Trophoblast cell (in vitro differentiated cells and primary cell): ENCODE measurements around the gene MRTFB.

Experiments used
- DNase-seq, 2 donors: peaks; one replicate each; pipeline ENCODE4 v3.0.0-alpha.2; 2016
- H2AFZ ChIP-seq: 2 replicates; pipeline ENCODE4 v1.6.1; 2013; ENCODE audit warnings: low read length, moderate library complexity, mild to moderate bottlenecking; ENCODE audit not compliant: insufficient read depth, poor library complexity
- H2AK5ac ChIP-seq: 2 replicates; pipeline ENCODE4 v1.6.1; 2013; ENCODE audit warnings: mild to moderate bottlenecking, low read length
- H2BK120ac ChIP-seq: 2 replicates; pipeline ENCODE4 v1.6.1; 2013; ENCODE audit warnings: low read length, mild to moderate bottlenecking, moderate library complexity; ENCODE audit not compliant: insufficient read depth, poor library complexity
- H2BK12ac ChIP-seq: 2 replicates; pipeline ENCODE4 v1.6.1; 2013; ENCODE audit warnings: mild to moderate bottlenecking, low read length, moderate library complexity
- H2BK5ac ChIP-seq: 2 replicates; pipeline ENCODE4 v1.6.1; 2013; ENCODE audit warnings: low read length, low read depth, moderate library complexity, mild to moderate bottlenecking; ENCODE audit not compliant: poor library complexity
- H3K14ac ChIP-seq: 2 replicates; pipeline ENCODE4 v1.6.1; 2013; ENCODE audit warnings: mild to moderate bottlenecking, low read length
- H3K18ac ChIP-seq: 2 replicates; pipeline ENCODE4 v1.6.1; 2013; ENCODE audit warnings: mild to moderate bottlenecking, low read length
- H3K23ac ChIP-seq: 2 replicates; pipeline ENCODE4 v1.6.1; 2013; ENCODE audit warnings: low read length
- H3K27ac ChIP-seq: 2 replicates; pipeline ENCODE4 v1.5.1; 2013; ENCODE audit warnings: low read depth, mild to moderate bottlenecking, inconsistent platforms, low read length, moderate library complexity
- H3K27me3 ChIP-seq: 2 replicates; pipeline ENCODE4 v1.6.1; 2013; ENCODE audit warnings: inconsistent platforms, mild to moderate bottlenecking, low read length, moderate library complexity; ENCODE audit not compliant: insufficient read depth
- H3K36me3 ChIP-seq, 2 experiments: 1 replicate in 1 of 2; 2 replicates in 1 of 2; pipeline ENCODE4 v1.6.1; 2013; ENCODE audit warnings: low read length in 2 of 2, mild to moderate bottlenecking in 2 of 2, moderate library complexity in 1 of 2; ENCODE audit not compliant: insufficient read depth in 2 of 2, control insufficient read depth in 1 of 2
- H3K4ac ChIP-seq: 2 replicates; pipeline ENCODE4 v1.6.1; 2013; ENCODE audit warnings: low read depth, mild to moderate bottlenecking, low read length, moderate library complexity
- H3K4me1 ChIP-seq, 2 experiments: 1 replicate in 1 of 2; 2 replicates in 1 of 2; pipeline ENCODE4 v1.6.1; 2013; ENCODE audit warnings: low read length in 2 of 2, mild to moderate bottlenecking in 2 of 2, moderate library complexity in 1 of 2; ENCODE audit not compliant: insufficient read depth in 2 of 2, control insufficient read depth in 1 of 2
- H3K4me2 ChIP-seq: 2 replicates; pipeline ENCODE4 v1.6.1; 2013; ENCODE audit warnings: inconsistent platforms, mild to moderate bottlenecking, low read length, moderate library complexity
- H3K4me3 ChIP-seq: 2 replicates; pipeline ENCODE4 v1.5.1; 2013; ENCODE audit warnings: mild to moderate bottlenecking, low read depth, low read length, inconsistent platforms
- H3K79me1 ChIP-seq: one replicate; pipeline ENCODE4 v1.6.1; 2013; ENCODE audit warnings: low read length
- H3K79me2 ChIP-seq: 2 replicates; pipeline ENCODE4 v1.6.1; 2013; ENCODE audit warnings: low read length, mild to moderate bottlenecking; ENCODE audit not compliant: control insufficient read depth, insufficient read depth, poor library complexity
- H3K9ac ChIP-seq: 2 replicates; pipeline ENCODE4 v1.6.1; 2013; ENCODE audit warnings: mild to moderate bottlenecking, low read length
- H3K9me3 ChIP-seq: 2 replicates; pipeline ENCODE4 v1.6.1; 2013; ENCODE audit warnings: low read depth, mild to moderate bottlenecking, control low read depth, inconsistent platforms, low read length; ENCODE audit not compliant: insufficient read depth
- H4K12ac ChIP-seq: 2 replicates; pipeline ENCODE4 v1.6.1; 2013; ENCODE audit warnings: low read depth, mild to moderate bottlenecking, low read length, moderate library complexity
- H4K8ac ChIP-seq: 2 replicates; pipeline ENCODE4 v1.6.1; 2013; ENCODE audit warnings: low read depth, mild to moderate bottlenecking, low read length, moderate library complexity
- H4K91ac ChIP-seq: one replicate; pipeline ENCODE4 v1.6.1; 2013; ENCODE audit warnings: low read depth, mild to moderate bottlenecking, low read length, moderate library complexity
- WGBS: extraction: QIAGEN DNeasy Blood & Tissue Kit; methylation state at CpG from one replicate; pipeline ENCODE4 v1.1.7; 2013; ENCODE audit warnings: missing lambda C conversion rate; ENCODE audit not compliant: insufficient read length, insufficient coverage; ENCODE audit errors: extremely low coverage; 5-methylcytosine and 5-hydroxymethylcytosine counted together

The MRTFB gene

GRCh38 chr16:14300705-14301168 is 229.6 kb downstream of the MRTFB start:
- WGBS: no CpG with 5 or more reads among the region's 12 CpGs
- H3K27ac ChIP-seq: no peak overlapping the region
- H3K4me1 ChIP-seq: peaks cover 5 to 6% of the 10 kb centered on the region in 2 experiments

GRCh38 chr16:14301169-14302030 is 230.3 kb downstream of the MRTFB start:
- Histone ChIP-seq H2AFZ (peak overlapping the region; percentile 74), H2BK120ac (peak overlapping the region; percentile 75), H2AK5ac (peak overlapping the region; percentile 59), H2BK12ac (peak overlapping the region; percentile 82), H3K9me3 (peaks cover 2% of the 10 kb centered on the region), H3K4me1 (peaks cover 5 to 6% of the 10 kb centered on the region in 2 experiments), H3K4ac (peak overlapping the region; percentile 38), H3K79me1 (peaks cover 16% of the 10 kb centered on the region), H4K91ac (peak overlapping the region; percentile 76), H3K27ac (peak overlapping the region; percentile 73), H4K8ac (peak overlapping the region; percentile 87), H3K9ac (peak overlapping the region; percentile 50), H3K18ac (peak overlapping the region; percentile 93), H2BK5ac (peak overlapping the region; percentile 77), H3K23ac (no peak overlapping the region), H3K27me3 (no peaks in the 10 kb centered on the region), H3K14ac (peak overlapping the region; percentile 60), H3K36me3 (no peaks in the 10 kb centered on the region), H4K12ac (peak overlapping the region; percentile 73), H3K4me3 (peak overlapping the region; percentile 69), H3K4me2 (peak overlapping the region; percentile 93), H3K79me2 (peaks cover 20% of the 10 kb centered on the region)
- peak; percentile 23 to 56 for DNase-seq
- WGBS: no CpG with 5 or more reads among the region's 34 CpGs

More at GRCh38 chr16:14300705-14301168, 229.6 kb downstream of the MRTFB start:
- H2BK5ac ChIP-seq: no peak overlapping the region
- H3K9me3 ChIP-seq: peaks cover 2% of the 10 kb centered on the region
- H3K4me3 ChIP-seq: no peak overlapping the region
- no peak overlapping the region for H3K14ac ChIP-seq
- H3K4ac ChIP-seq: no peak overlapping the region
- no peak overlapping the region for H2BK120ac ChIP-seq
- H4K12ac ChIP-seq: no peak overlapping the region
- peaks cover 16% of the 10 kb centered on the region for H3K79me1 ChIP-seq
- H3K18ac ChIP-seq: no peak overlapping the region
- H3K9ac ChIP-seq: no peak overlapping the region
- no peak overlapping the region for H3K23ac ChIP-seq
- H3K4me2 ChIP-seq: peak overlapping the region; percentile 93
- H4K8ac ChIP-seq: no peak overlapping the region
- H2AK5ac ChIP-seq: no peak overlapping the region
- no peaks in the 10 kb centered on the region for H3K27me3 ChIP-seq
- H2BK12ac ChIP-seq: no peak overlapping the region
- H3K36me3 ChIP-seq: no peaks in the 10 kb centered on the region
- no peak overlapping the region for H2AFZ ChIP-seq
- DNase-seq: peak; percentile 68 to 89
- H4K91ac ChIP-seq: no peak overlapping the region
- H3K79me2 ChIP-seq: peaks cover 20% of the 10 kb centered on the region

- Histone ChIP-seq H3K27ac (peak overlapping the region; percentile 35), H3K79me2 (peaks cover 20% of the 10 kb centered on the region), H3K79me1 (peaks cover 18% of the 10 kb centered on the region), H2AK5ac (no peak overlapping the region), H2BK120ac (peak overlapping the region; percentile 92), H3K4me2 (peak overlapping the region; percentile 77), H3K9ac (peak overlapping the region; percentile 85), H3K36me3 (no peaks in the 10 kb centered on the region), H3K4ac (peak overlapping the region; percentile 96), H4K91ac (peak overlapping the region; percentile 96), H3K27me3 (no peaks in the 10 kb centered on the region), H4K12ac (peak overlapping the region; percentile 87), H4K8ac (peak overlapping the region; percentile 87), H2BK5ac (peak overlapping the region; percentile 95), H2AFZ (peak overlapping the region; percentile 100), H3K23ac (no peak overlapping the region), H3K4me3 (peak overlapping the region; percentile 100), H3K14ac (peak overlapping the region; percentile 98), H3K18ac (peak overlapping the region; percentile 100), H3K9me3 (peaks cover 2% of the 10 kb centered on the region), H2BK12ac (peak overlapping the region; percentile 76), H3K4me1 (peaks cover 7 to 9% of the 10 kb centered on the region in 2 experiments)
- WGBS: no CpG with 5 or more reads among the region's 37 CpGs
- DNase-seq: peak; percentile 85 to 87
Observed at GRCh38 chr16:14302031-14302398, 230.9 kb downstream of the MRTFB start.

- Histone ChIP-seq H4K8ac (peak overlapping the region; percentile 87), H3K9ac (peak overlapping the region; percentile 85), H4K12ac (peak overlapping the region; percentile 87), H3K18ac (peak overlapping the region; percentile 100), H3K79me2 (peaks cover 20% of the 10 kb centered on the region), H3K4ac (peak overlapping the region; percentile 96), H3K4me3 (peak overlapping the region; percentile 100), H2BK5ac (peak overlapping the region; percentile 95), H3K79me1 (peaks cover 23% of the 10 kb centered on the region), H4K91ac (peak overlapping the region; percentile 96), H3K4me2 (peak overlapping the region; percentile 77), H3K23ac (no peak overlapping the region), H2AK5ac (peak overlapping the region; percentile 85), H3K14ac (peak overlapping the region; percentile 98), H3K9me3 (peaks cover 2% of the 10 kb centered on the region), H2BK12ac (peak overlapping the region; percentile 76), H2BK120ac (peak overlapping the region; percentile 92), H3K36me3 (no peaks in the 10 kb centered on the region), H2AFZ (peak overlapping the region; percentile 100), H3K27ac (peak overlapping the region; percentile 35), H3K27me3 (no peaks in the 10 kb centered on the region), H3K4me1 (peaks cover 13 to 14% of the 10 kb centered on the region in 2 experiments)
- peak in 1 of 2 donors; percentile 22 for DNase-seq
- WGBS: no CpG with 5 or more reads among the region's 86 CpGs
Observed at GRCh38 chr16:14302399-14303181, 231.5 kb downstream of the MRTFB start.
